Measurements from ENCODE around the gene CASS4. TPM values are rescaled to one million over a fixed set of nuclear protein-coding genes. Genes with fewer than 3 reads are reported as not detected.

CASS4 gene, protein sequence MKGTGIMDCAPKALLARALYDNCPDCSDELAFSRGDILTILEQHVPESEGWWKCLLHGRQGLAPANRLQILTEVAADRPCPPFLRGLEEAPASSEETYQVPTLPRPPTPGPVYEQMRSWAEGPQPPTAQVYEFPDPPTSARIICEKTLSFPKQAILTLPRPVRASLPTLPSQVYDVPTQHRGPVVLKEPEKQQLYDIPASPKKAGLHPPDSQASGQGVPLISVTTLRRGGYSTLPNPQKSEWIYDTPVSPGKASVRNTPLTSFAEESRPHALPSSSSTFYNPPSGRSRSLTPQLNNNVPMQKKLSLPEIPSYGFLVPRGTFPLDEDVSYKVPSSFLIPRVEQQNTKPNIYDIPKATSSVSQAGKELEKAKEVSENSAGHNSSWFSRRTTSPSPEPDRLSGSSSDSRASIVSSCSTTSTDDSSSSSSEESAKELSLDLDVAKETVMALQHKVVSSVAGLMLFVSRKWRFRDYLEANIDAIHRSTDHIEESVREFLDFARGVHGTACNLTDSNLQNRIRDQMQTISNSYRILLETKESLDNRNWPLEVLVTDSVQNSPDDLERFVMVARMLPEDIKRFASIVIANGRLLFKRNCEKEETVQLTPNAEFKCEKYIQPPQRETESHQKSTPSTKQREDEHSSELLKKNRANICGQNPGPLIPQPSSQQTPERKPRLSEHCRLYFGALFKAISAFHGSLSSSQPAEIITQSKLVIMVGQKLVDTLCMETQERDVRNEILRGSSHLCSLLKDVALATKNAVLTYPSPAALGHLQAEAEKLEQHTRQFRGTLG
- total RNA-seq (2021; ENCODE audit: unreplicated experiment) = 0.17 TPM
- polyA plus RNA-seq (2012) = 0.01 and 0.05 TPM in 2 replicates
- Bru-seq, nascent RNA = percentile 27 among the genes with signal in this experiment
- percentile 50 among the genes with signal in this experiment for BruChase-seq, experiment 1, labeled RNA remaining after a 6-hour chase
- percentile 38 among the genes with signal in this experiment for BruChase-seq, experiment 2, labeled RNA remaining after a 2-hour chase
- long read RNA-seq = 0 reads

DNA sequence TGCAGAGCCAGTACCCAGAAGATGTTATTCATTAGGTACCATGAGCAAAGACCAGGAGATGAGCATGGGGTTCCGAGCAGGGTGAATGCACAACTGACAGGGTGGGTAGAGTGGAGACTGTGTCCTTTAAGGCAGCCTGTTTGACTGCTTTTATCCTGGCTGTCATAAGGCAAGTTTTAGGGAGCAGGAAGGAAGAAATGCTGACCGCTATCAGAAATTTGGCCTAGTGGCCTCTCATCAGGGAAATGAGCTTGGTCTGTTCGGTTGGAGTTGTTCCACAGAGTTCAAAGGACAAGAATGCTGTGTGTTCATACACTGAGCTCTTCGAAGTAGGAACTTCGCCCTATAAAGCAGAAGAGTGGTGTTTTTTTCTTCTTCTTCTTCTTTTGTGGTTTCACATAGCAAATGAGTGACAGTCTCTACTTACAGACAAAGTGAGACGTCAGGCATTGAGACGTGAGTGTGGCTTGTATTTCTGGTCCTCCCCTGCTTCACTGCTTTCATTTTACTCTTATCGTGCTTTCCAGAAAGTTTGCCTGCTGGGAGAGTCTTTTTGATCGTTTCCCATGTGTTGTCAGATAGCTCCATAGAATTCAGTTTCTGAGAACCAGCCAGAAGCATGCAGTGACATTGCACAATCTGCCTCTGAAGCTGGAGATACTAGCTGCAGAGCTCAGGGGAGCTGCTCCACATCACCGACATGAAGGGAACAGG lies at the start of gene CASS4:
Gene CASS4, plus strand, starts transcription at position 502 of the 714 bp plus-strand sequence. Its CDS starts 199 bp downstream, at position 701.
- ATAC-seq = no peak
- TF ChIP-seq SP1 (IDR thresholded peaks at IDR 0.05; ENCODE audit: low read depth) (no peak), CBX3 (IDR thresholded peaks at IDR 0.05; ENCODE audit: low read depth) (no peak), SRF (IDR thresholded peaks at IDR 0.05; ENCODE audit: low read depth) (no peak), YY1 (IDR thresholded peaks at IDR 0.05; ENCODE audit: extremely low read depth, insufficient replicate concordance, low read depth, low read length) (no peak), ZNF274 (IDR thresholded peaks at IDR 0.05; ENCODE audit: low read depth, low read length) (no peak), EGR1 (IDR thresholded peaks at IDR 0.05; ENCODE audit: low read depth) (no peak), FOSL1 (IDR thresholded peaks at IDR 0.05; ENCODE audit: low read depth) (no peak), EZH2 (IDR thresholded peaks at IDR 0.05) (no peak), ELF1 (IDR thresholded peaks at IDR 0.05; ENCODE audit: borderline replicate concordance, low read depth) (no peak), JUND (IDR thresholded peaks at IDR 0.05) (no peak), CEBPB (IDR thresholded peaks at IDR 0.05; ENCODE audit: low read depth) (no peak), TCF7L2 (IDR thresholded peaks at IDR 0.05; ENCODE audit: borderline replicate concordance, extremely low read depth, insufficient read depth, insufficient read length) (no peak)
- TF ChIP-seq, protein P1, sequence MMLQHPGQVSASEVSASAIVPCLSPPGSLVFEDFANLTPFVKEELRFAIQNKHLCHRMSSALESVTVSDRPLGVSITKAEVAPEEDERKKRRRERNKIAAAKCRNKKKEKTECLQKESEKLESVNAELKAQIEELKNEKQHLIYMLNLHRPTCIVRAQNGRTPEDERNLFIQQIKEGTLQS (IDR thresholded peaks at IDR 0.05) = no peak
- TF ChIP-seq, protein P2, sequence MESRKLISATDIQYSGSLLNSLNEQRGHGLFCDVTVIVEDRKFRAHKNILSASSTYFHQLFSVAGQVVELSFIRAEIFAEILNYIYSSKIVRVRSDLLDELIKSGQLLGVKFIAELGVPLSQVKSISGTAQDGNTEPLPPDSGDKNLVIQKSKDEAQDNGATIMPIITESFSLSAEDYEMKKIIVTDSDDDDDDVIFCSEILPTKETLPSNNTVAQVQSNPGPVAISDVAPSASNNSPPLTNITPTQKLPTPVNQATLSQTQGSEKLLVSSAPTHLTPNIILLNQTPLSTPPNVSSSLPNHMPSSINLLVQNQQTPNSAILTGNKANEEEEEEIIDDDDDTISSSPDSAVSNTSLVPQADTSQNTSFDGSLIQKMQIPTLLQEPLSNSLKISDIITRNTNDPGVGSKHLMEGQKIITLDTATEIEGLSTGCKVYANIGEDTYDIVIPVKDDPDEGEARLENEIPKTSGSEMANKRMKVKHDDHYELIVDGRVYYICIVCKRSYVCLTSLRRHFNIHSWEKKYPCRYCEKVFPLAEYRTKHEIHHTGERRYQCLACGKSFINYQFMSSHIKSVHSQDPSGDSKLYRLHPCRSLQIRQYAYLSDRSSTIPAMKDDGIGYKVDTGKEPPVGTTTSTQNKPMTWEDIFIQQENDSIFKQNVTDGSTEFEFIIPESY (IDR thresholded peaks at IDR 0.05; ENCODE audit: extremely low read depth, insufficient replicate concordance, low read length) = no peak
- TF ChIP-seq, protein P3, sequence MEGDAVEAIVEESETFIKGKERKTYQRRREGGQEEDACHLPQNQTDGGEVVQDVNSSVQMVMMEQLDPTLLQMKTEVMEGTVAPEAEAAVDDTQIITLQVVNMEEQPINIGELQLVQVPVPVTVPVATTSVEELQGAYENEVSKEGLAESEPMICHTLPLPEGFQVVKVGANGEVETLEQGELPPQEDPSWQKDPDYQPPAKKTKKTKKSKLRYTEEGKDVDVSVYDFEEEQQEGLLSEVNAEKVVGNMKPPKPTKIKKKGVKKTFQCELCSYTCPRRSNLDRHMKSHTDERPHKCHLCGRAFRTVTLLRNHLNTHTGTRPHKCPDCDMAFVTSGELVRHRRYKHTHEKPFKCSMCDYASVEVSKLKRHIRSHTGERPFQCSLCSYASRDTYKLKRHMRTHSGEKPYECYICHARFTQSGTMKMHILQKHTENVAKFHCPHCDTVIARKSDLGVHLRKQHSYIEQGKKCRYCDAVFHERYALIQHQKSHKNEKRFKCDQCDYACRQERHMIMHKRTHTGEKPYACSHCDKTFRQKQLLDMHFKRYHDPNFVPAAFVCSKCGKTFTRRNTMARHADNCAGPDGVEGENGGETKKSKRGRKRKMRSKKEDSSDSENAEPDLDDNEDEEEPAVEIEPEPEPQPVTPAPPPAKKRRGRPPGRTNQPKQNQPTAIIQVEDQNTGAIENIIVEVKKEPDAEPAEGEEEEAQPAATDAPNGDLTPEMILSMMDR (IDR thresholded peaks at IDR 0.05 in 2 of 3, conservative IDR thresholded peaks at IDR 0.05 in 1 of 3; ENCODE audit: borderline replicate concordance in 1 of 3, insufficient read depth in 1 of 3, low read depth in 2 of 3, low read length in 2 of 3) = no peak

More for the DNA sequence above, at the start of gene CASS4:
- CTCF ChIA-PET = interaction anchor here (1.3 kb wide), 1 partner anchor 14 kb away, joined by 3 read pairs; no protein-coding TSS in a partner anchor
- Histone ChIP-seq H3K27me3 (ENCODE audit: insufficient read depth, low read length) (no peaks in the 10 kb centered on the region), H3K79me2 (ENCODE audit: insufficient read depth, low read length) (no peaks in the 10 kb centered on the region), H3K9me3 (ENCODE audit: control insufficient read depth in 1 of 2, insufficient read depth in 1 of 2, low read depth in 1 of 2, low read length in 2 of 2) (no peaks in the 10 kb centered on the region), H2AFZ (ENCODE audit: low read depth, low read length, poor library complexity, severe bottlenecking) (no peak within 1 kb of the TSS), H3K4me3 (replicated peaks in 1 of 2; ENCODE audit: low read depth in 1 of 2, low read length in 2 of 2) (no peak within 1 kb of the TSS), H3K4me2 (ENCODE audit: low read length) (no peak within 1 kb of the TSS), H4K20me1 (ENCODE audit: insufficient read depth) (no peaks in the 10 kb centered on the region), H3K27ac (ENCODE audit: low read depth, low read length) (no peak within 1 kb of the TSS), H3K9me2 (ENCODE audit: insufficient read depth) (no peaks in the 10 kb centered on the region), H3K36me3 (ENCODE audit: control insufficient read depth in 1 of 2, insufficient read depth in 2 of 2, low read length in 2 of 2) (peaks cover 9 to 12% of the 10 kb centered on the region in 2 experiments), H3K4me1 (ENCODE audit: control insufficient read depth in 1 of 2, insufficient read depth in 2 of 2, low read length in 2 of 2) (no peaks in the 10 kb centered on the region), H3K9ac (ENCODE audit: low read length) (no peak within 1 kb of the TSS)
- RAD21 ChIA-PET (ENCODE audit: low non-redundant PET in 1 of 2, low total read pairs in 2 of 2, uncharacterized antibody in 2 of 2, unreplicated experiment in 2 of 2) = no interaction called here
- DNase-seq (ENCODE audit: low read depth, low spot score) = no peak
- BruUV-seq (replicated peaks) = no TSS peak
- intact Hi-C loops (cut with micrococcal nuclease) = no loop called here
- POLR2A ChIA-PET = no interaction called here

Measured in HCT116 (cell line).